ENCODE results near the gene PMEL. TPM values are rescaled to one million over a fixed set of nuclear protein-coding genes. Genes with fewer than 3 reads are reported as not detected.

The PMEL gene
- total and polyA plus RNA-seq, 9 of the 15 experiments (the other 6 are each of a cell fraction or from before 2014, with no cell fraction given), result 0.36 to 2.0 (median 0.98) TPM

DNA sequence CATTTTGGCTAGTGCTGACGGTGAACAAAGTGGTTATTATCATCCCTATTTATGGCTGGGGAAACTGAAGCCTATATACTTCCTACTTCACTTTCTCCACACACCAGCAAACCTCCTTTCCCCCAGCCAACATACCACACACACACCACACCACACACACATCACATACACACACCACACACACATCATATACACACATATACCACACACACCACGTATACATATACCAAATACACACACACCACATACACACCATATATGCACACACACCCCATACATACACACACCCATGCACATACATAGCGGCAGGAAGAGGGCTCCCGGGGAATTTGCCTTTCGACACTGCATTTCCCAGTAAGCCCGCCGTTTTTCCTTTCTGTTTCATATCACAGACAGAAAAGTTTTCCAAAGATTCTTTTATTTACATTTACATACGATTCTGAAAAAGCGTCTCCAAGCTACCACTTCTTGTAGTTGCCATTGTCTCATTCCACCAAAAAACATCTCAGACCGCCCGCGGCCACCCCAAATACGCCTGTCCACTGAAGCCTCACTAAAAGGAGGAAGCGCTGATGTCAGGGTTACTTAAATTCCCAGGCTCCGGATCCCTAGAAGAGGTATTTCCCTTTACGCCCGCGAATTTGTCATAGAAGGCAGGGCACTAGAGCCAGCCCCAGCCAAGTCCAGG is 7.2 kb upstream of the PMEL start (continued):
- TF ChIP-seq E4F1 (CRISPR knock-in tag; IDR thresholded peaks at IDR 0.05; ENCODE audit: borderline replicate concordance) (no peak), CBFB (CRISPR knock-in tag; IDR thresholded peaks at IDR 0.05) (no peak), PHB2 (IDR thresholded peaks at IDR 0.05; ENCODE audit: low read depth) (peak; percentile 73; the same call in 1 of the 2 replicates), ARNT (IDR thresholded peaks at IDR 0.05) (0 out of 4 replicates have a peak, but pooled peaks have one; percentile 19 to 57), TRIM24 (IDR thresholded peaks at IDR 0.05) (0 out of 4 replicates have a peak, but pooled peaks of 1 of the 2 experiments have one; percentile 13), HDAC2 (IDR thresholded peaks at IDR 0.05) (peak; percentile 71), NRF1 (conservative IDR thresholded peaks at IDR 0.05 in 1 of 2, IDR thresholded peaks at IDR 0.05 in 1 of 2) (no peak), HLTF (IDR thresholded peaks at IDR 0.05) (peak; percentile 96), SMARCA4 (IDR thresholded peaks at IDR 0.05) (peak; percentile 75), BMI1 (IDR thresholded peaks at IDR 0.05; ENCODE audit: low read length) (no peak), RFX5 (IDR thresholded peaks at IDR 0.05; ENCODE audit: low read depth, low read length) (no peak), POLR2H (tag; IDR thresholded peaks at IDR 0.05; ENCODE audit: low read depth) (peak; percentile 81; the same call in 1 of the 2 replicates), POLR2G (IDR thresholded peaks at IDR 0.05; ENCODE audit: low read depth, low read length) (no peak), SMARCC2 (IDR thresholded peaks at IDR 0.05; ENCODE audit: low read depth) (peak; percentile 70; the same call in 1 of the 2 replicates)
- TF ChIP-seq, protein P1, sequence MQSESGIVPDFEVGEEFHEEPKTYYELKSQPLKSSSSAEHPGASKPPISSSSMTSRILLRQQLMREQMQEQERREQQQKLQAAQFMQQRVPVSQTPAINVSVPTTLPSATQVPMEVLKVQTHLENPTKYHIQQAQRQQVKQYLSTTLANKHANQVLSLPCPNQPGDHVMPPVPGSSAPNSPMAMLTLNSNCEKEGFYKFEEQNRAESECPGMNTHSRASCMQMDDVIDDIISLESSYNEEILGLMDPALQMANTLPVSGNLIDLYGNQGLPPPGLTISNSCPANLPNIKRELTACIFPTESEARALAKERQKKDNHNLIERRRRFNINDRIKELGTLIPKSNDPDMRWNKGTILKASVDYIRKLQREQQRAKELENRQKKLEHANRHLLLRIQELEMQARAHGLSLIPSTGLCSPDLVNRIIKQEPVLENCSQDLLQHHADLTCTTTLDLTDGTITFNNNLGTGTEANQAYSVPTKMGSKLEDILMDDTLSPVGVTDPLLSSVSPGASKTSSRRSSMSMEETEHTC (IDR thresholded peaks at IDR 0.05), result no peak
- TF ChIP-seq, protein P2, sequence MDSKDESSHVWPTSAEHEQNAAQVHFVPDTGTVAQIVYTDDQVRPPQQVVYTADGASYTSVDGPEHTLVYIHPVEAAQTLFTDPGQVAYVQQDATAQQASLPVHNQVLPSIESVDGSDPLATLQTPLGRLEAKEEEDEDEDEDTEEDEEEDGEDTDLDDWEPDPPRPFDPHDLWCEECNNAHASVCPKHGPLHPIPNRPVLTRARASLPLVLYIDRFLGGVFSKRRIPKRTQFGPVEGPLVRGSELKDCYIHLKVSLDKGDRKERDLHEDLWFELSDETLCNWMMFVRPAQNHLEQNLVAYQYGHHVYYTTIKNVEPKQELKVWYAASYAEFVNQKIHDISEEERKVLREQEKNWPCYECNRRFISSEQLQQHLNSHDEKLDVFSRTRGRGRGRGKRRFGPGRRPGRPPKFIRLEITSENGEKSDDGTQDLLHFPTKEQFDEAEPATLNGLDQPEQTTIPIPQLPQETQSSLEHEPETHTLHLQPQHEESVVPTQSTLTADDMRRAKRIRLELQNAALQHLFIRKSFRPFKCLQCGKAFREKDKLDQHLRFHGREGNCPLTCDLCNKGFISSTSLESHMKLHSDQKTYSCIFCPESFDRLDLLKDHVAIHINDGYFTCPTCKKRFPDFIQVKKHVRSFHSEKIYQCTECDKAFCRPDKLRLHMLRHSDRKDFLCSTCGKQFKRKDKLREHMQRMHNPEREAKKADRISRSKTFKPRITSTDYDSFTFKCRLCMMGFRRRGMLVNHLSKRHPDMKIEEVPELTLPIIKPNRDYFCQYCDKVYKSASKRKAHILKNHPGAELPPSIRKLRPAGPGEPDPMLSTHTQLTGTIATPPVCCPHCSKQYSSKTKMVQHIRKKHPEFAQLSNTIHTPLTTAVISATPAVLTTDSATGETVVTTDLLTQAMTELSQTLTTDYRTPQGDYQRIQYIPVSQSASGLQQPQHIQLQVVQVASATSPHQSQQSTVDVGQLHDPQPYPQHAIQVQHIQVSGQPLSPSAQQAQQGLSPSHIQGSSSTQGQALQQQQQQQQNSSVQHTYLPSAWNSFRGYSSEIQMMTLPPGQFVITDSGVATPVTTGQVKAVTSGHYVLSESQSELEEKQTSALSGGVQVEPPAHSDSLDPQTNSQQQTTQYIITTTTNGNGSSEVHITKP (IDR thresholded peaks at IDR 0.05; ENCODE audit: partially characterized antibody), result no peak
- TF ChIP-seq, protein P3, sequence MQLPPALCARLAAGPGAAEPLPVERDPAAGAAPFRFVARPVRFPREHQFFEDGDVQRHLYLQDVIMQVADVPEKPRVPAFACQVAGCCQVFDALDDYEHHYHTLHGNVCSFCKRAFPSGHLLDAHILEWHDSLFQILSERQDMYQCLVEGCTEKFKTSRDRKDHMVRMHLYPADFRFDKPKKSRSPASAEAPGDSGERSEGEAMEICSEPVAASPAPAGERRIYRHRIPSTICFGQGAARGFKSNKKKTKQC (CRISPR knock-in tag; IDR thresholded peaks at IDR 0.05), result no peak
